Heart left ventricle (tissue), 13 donors: ENCODE results near the gene OR1N2.

Source experiments
- POLR2A ChIP-seq, 2 donors: fragments of 450-650 bp; IDR thresholded peaks; one replicate each; pipeline ENCODE4 v1.6.1; 2017; ENCODE audit warnings: antibody characterized with exemption in 2 of 2, mild to moderate bottlenecking in 2 of 2, moderate library complexity in 2 of 2
- TF ChIP-seq, protein P1 (sequence below), 12 donors: fragments of 200-600 bp; sonication (generic) in 4 of 12; IDR thresholded peaks; one replicate each; pipeline versions ENCODE4 v1.5.0 to v1.8.0; 2018 to 2022; ENCODE audit warnings: antibody characterized with exemption in 12 of 12, mild to moderate bottlenecking in 5 of 12
- donor health status: ischemic (EF 13 %, LVEDD 7.1; RV severe dilation, severe dysfunction).
- donor health status: DM: no; HTN: yes; CAD: no.
- donor health status: DM: no; HTN: no; CAD: no.
- donor health status: ischemic (EF 25% LVEDD 6.9; RV normal size, moderate dysfunction).
- donor health status: ischemic (EF 25% LVEDD 5.7; RV mildly dilated, moderate dysfunction).
- donor health status: ischemic (EF 35%, LVEDD 5.7; RV mildly dilated, moderate dysfunction).
- donor health status: nonischemic (EF 11% LVEDD 7.7; RV severe dilation, severe dysfunction).
- donor health status: DM: yes; HTN: yes; CAD: no.
- donor health status: PGD.
- donor health status: ischemic (EF 29% LVEDD 5.4; RV normal size, mild dysfunction).
- donor health status: nonischemic (EF 23%, LVEDD 6.1; RV moderate dilation, normal function).

DNA sequence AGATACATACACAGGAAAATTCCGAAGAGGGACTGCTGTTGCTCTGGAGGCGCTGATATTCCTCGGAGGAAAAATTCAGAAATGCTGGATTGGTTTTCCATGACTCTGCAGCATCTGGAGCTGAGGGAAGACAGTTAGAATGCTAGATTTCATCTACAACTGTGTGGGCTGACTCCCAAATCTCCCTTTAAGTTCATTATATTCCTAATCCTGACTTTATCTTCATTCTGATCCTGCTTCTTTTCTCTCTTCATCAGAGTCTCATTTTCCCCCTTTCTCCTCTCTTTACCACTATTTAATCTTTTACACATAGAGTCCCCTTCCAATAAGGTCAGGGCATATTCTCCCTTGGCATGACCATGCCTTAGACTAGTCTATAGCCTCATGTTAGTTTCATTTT is 25.7 kb upstream of the OR1N2 start, which contains the start of gene OR1N1:
- TF ChIP-seq, protein P1, sequence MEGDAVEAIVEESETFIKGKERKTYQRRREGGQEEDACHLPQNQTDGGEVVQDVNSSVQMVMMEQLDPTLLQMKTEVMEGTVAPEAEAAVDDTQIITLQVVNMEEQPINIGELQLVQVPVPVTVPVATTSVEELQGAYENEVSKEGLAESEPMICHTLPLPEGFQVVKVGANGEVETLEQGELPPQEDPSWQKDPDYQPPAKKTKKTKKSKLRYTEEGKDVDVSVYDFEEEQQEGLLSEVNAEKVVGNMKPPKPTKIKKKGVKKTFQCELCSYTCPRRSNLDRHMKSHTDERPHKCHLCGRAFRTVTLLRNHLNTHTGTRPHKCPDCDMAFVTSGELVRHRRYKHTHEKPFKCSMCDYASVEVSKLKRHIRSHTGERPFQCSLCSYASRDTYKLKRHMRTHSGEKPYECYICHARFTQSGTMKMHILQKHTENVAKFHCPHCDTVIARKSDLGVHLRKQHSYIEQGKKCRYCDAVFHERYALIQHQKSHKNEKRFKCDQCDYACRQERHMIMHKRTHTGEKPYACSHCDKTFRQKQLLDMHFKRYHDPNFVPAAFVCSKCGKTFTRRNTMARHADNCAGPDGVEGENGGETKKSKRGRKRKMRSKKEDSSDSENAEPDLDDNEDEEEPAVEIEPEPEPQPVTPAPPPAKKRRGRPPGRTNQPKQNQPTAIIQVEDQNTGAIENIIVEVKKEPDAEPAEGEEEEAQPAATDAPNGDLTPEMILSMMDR (IDR thresholded peaks at IDR 0.05): no peak
- no peak for TF ChIP-seq POLR2A (IDR thresholded peaks at IDR 0.05)
